MCF 10A (cell line): Measurements from ENCODE around the gene MYLK2. TPM values are rescaled to one million over a fixed set of nuclear protein-coding genes. Genes with fewer than 3 reads are reported as not detected.

Experiments
- BruUV-seq: library from RNA; stranded (reverse); fragments of 400-500 nt; replicated peaks from 2 replicates; lab custom pipeline; 2021; lab: Mats Ljungman, UMichigan
- CTCF ChIA-PET: fragments of 300-600 bp; sonication (Branson Sonifier 250); formaldehyde crosslinking; extraction: SDS; loops from one replicate; lab custom pipeline; 2021; ENCODE audit warnings: antibody characterized with exemption, inconsistent platforms; lab: Yijun Ruan, JAX
- POLR2A ChIA-PET: fragments of 300-600, 350-650 bp; sonication (Branson Sonifier 250); formaldehyde crosslinking; extraction: SDS; loops from one replicate; lab custom pipeline; 2020; ENCODE audit warnings: antibody characterized with exemption, inconsistent platforms; lab: Yijun Ruan, JAX
- DNase-seq: peaks from one replicate; pipeline ENCODE4 v3.0.0-alpha.2; 2018; ENCODE audit not compliant: unreplicated experiment
- H3K27ac Mint-ChIP-seq: one replicate; pipeline ENCODE4 v1.8.0; 2022; ENCODE audit warnings: mild to moderate bottlenecking, low read depth, mixed read lengths; ENCODE audit not compliant: unreplicated experiment
- H3K27me3 Mint-ChIP-seq: one replicate; pipeline ENCODE4 v1.8.0; 2022; ENCODE audit warnings: mixed read lengths; ENCODE audit not compliant: insufficient read depth, unreplicated experiment
- H3K36me3 Mint-ChIP-seq: one replicate; pipeline ENCODE4 v1.8.0; 2022; ENCODE audit warnings: mild to moderate bottlenecking, moderate library complexity, mixed read lengths; ENCODE audit not compliant: insufficient read depth, unreplicated experiment
- H3K4me1 Mint-ChIP-seq: one replicate; pipeline ENCODE4 v1.8.0; 2022; ENCODE audit warnings: mixed read lengths; ENCODE audit not compliant: insufficient read depth, unreplicated experiment
- H3K4me3 Mint-ChIP-seq: one replicate; pipeline ENCODE4 v1.8.0; 2022; ENCODE audit warnings: mild to moderate bottlenecking, moderate library complexity, mixed read lengths; ENCODE audit not compliant: unreplicated experiment
- H3K9me3 Mint-ChIP-seq: one replicate; pipeline ENCODE4 v1.8.0; 2022; ENCODE audit warnings: mixed read lengths; ENCODE audit not compliant: unreplicated experiment
- CTCF ChIP-seq: fragments of 200-600 bp; IDR thresholded peaks from one replicate; pipeline ENCODE4 v1.8.0; 2022; ENCODE audit warnings: antibody characterized with exemption, mild to moderate bottlenecking; ENCODE audit not compliant: unreplicated experiment
- intact Hi-C: fragments of 100-400 bp; cut with micrococcal nuclease; formaldehyde crosslinking; loops from 2 replicates; pipeline ENCODE4 v1.14.1; 2022
- total RNA-seq: library from RNA; stranded (reverse); gene quantifications from 2 replicates; pipeline ENCODE4 v1.2.3, GENCODE V29; 2022

Gene MYLK2
- total RNA-seq, 1 experiment from 2014 or later: 0.14 TPM

GRCh38 chr20:31862157-31862470, 43.0 kb downstream of the MYLK2 start:
- BruUV-seq: no TSS peak
- CTCF ChIA-PET: interaction anchor here (2.0 to 4.0 kb wide), 5 partner anchors 9 to 170 kb away, joined by 8 to 49 read pairs (median 18); partner anchors contain the start of gene PDRG1
- TF ChIP-seq CTCF: no peak
- intact Hi-C loops: no loop called here
- no peak overlapping the region for H3K27ac Mint-ChIP-seq
- H3K9me3 Mint-ChIP-seq: no peaks in the 10 kb centered on the region
- no peak for DNase-seq
- H3K27me3 Mint-ChIP-seq: peaks cover 44% of the 10 kb centered on the region
- no peaks in the 10 kb centered on the region for H3K36me3 Mint-ChIP-seq
- H3K4me3 Mint-ChIP-seq: peak overlapping the region; percentile 54
- H3K4me1 Mint-ChIP-seq: peaks cover 5% of the 10 kb centered on the region
- POLR2A ChIA-PET: no interaction called here

- Mint-ChIP-seq H3K4me1 (peaks cover 5% of the 10 kb centered on the region), H3K27ac (no peak overlapping the region), H3K4me3 (no peak overlapping the region), H3K9me3 (no peaks in the 10 kb centered on the region), H3K27me3 (peaks cover 48% of the 10 kb centered on the region), H3K36me3 (no peaks in the 10 kb centered on the region)
- DNase-seq: no peak
- ChIA-PET CTCF (interaction anchor here (0.6 to 4.0 kb wide), 7 partner anchors 9 to 222 kb away, joined by 3 to 49 read pairs (median 14); partner anchors contain the start of gene PDRG1), POLR2A (no interaction called here)
- no peak for TF ChIP-seq CTCF
- BruUV-seq: no TSS peak
- intact Hi-C loops: no loop called here
Measured at GRCh38 chr20:31862506-31862905, 43.4 kb downstream of the MYLK2 start.

- Mint-ChIP-seq H3K36me3 (no peaks in the 10 kb centered on the region), H3K27me3 (peaks cover 50% of the 10 kb centered on the region), H3K27ac (no peak overlapping the region), H3K4me1 (peaks cover 5% of the 10 kb centered on the region), H3K9me3 (no peaks in the 10 kb centered on the region), H3K4me3 (no peak overlapping the region)
- ChIA-PET POLR2A (no interaction called here), CTCF (interaction anchor here (0.6 to 4.0 kb wide), 14 partner anchors 10 to 248 kb away, joined by 3 to 49 read pairs (median 3); partner anchors contain the start of genes FOXS1 and PDRG1)
- no TSS peak for BruUV-seq
- no peak for DNase-seq
- TF ChIP-seq CTCF: no peak
- intact Hi-C loops: no loop called here
Measured at GRCh38 chr20:31863296-31864085, 44.3 kb downstream of the MYLK2 start.

GRCh38 chr20:31864521-31865400, 45.6 kb downstream of the MYLK2 start:
- Mint-ChIP-seq H3K4me1 (peaks cover 9% of the 10 kb centered on the region), H3K9me3 (no peaks in the 10 kb centered on the region), H3K4me3 (no peak overlapping the region), H3K27me3 (peaks cover 55% of the 10 kb centered on the region), H3K36me3 (no peaks in the 10 kb centered on the region), H3K27ac (no peak overlapping the region)
- no peak for TF ChIP-seq CTCF
- DNase-seq: no peak
- no TSS peak for BruUV-seq
- POLR2A ChIA-PET: interaction anchor here (1.1 kb wide), 1 partner anchor 10 kb away, joined by 3 read pairs; no protein-coding TSS in a partner anchor
- intact Hi-C loops: no loop called here
- CTCF ChIA-PET: interaction anchor here (0.5 to 4.0 kb wide), 9 partner anchors 11 to 247 kb away, joined by 3 to 49 read pairs (median 6); partner anchors contain the start of gene PDRG1
